HEK293 (cell line): ENCODE measurements around the gene HILPDA.

Experiments used
- CTCF ChIA-PET: fragments of 350-600 bp; formaldehyde crosslinking; extraction: SDS; loops from one replicate; lab custom pipeline; 2021; ENCODE audit warnings: antibody characterized with exemption; lab: Yijun Ruan, JAX
- POLR2A ChIA-PET: fragments of 300-600 bp; formaldehyde crosslinking; extraction: SDS; loops from one replicate; lab custom pipeline; 2020; ENCODE audit warnings: antibody characterized with exemption, inconsistent platforms; lab: Yijun Ruan, JAX
- H3K27ac ChIP-seq: fragments of 200-500 bp; sonication (Bioruptor generic); 2 replicates; pipeline ENCODE4 v1.5.1; 2014; ENCODE audit warnings: low read depth, low read length, control low read depth, inconsistent platforms; ENCODE audit errors: extremely low read depth
- H3K36me3 ChIP-seq, 2 experiments: fragments of 200-500 bp in 1 of 2; sonication (Bioruptor generic) in 1 of 2; 1 replicate in 1 of 2; 2 replicates in 1 of 2; pipeline ENCODE4 v1.5.1; 2014 to 2017; ENCODE audit warnings: inconsistent platforms in 2 of 2, low read length in 2 of 2; ENCODE audit not compliant: control insufficient read depth in 2 of 2, insufficient read depth in 1 of 2
- H3K4me1 ChIP-seq: fragments of 200-500 bp; sonication (Bioruptor generic); 2 replicates; pipeline ENCODE4 v1.5.1; 2014; ENCODE audit warnings: mild to moderate bottlenecking, low read length, inconsistent platforms; ENCODE audit not compliant: control insufficient read depth, insufficient read depth
- H3K4me3 ChIP-seq: 2 replicates; pipeline ENCODE4 v1.5.1; 2011; ENCODE audit warnings: low read depth, mild to moderate bottlenecking, control low read depth, low read length, moderate library complexity
- H3K9me3 ChIP-seq: fragments of 200-500 bp; sonication (Bioruptor generic); 2 replicates; pipeline ENCODE4 v1.5.1; 2014; ENCODE audit warnings: low read depth, low read length, inconsistent platforms; ENCODE audit not compliant: control insufficient read depth, insufficient read depth
- HOXC10 ChIP-seq: sonication (generic); formaldehyde crosslinking; IDR thresholded peaks from 2 replicates; pipeline ENCODE4 v1.8.1; 2023; ENCODE audit warnings: mild to moderate bottlenecking, missing genetic modification reagents
- SP7 ChIP-seq: fragments of 450-650 bp; formaldehyde crosslinking; IDR thresholded peaks from 2 replicates; pipeline ENCODE4 v1.5.1; 2016; ENCODE audit warnings: missing biosample characterization, missing genetic modification characterization
- WT1 ChIP-seq: fragments of 450-650 bp; formaldehyde crosslinking; IDR thresholded peaks from 2 replicates; pipeline ENCODE4 v1.5.1; 2016; ENCODE audit warnings: missing biosample characterization, missing genetic modification characterization
- ZBTB17 ChIP-seq: fragments of 450-650 bp; formaldehyde crosslinking; IDR thresholded peaks from 2 replicates; pipeline ENCODE4 v1.5.1; 2016; ENCODE audit warnings: missing biosample characterization, missing genetic modification characterization
- ZBTB8A ChIP-seq: fragments of 450-650 bp; formaldehyde crosslinking; IDR thresholded peaks from 2 replicates; pipeline ENCODE4 v1.5.1; 2016; ENCODE audit warnings: missing biosample characterization, missing genetic modification characterization
- ZFHX2 ChIP-seq: fragments of 450-650 bp; formaldehyde crosslinking; conservative IDR thresholded peaks from 2 replicates; pipeline ENCODE4 v1.5.1; 2016; ENCODE audit warnings: missing biosample characterization, missing genetic modification characterization
- ZNF132 ChIP-seq: fragments of 450-650 bp; formaldehyde crosslinking; IDR thresholded peaks from 2 replicates; pipeline ENCODE4 v1.5.1; 2017; ENCODE audit warnings: missing biosample characterization, missing genetic modification characterization, borderline replicate concordance
- ZNF311 ChIP-seq: fragments of 450-650 bp; formaldehyde crosslinking; IDR thresholded peaks from 2 replicates; pipeline ENCODE4 v1.5.1; 2017; ENCODE audit warnings: missing biosample characterization, missing genetic modification characterization, borderline replicate concordance
- ZNF37A ChIP-seq: fragments of 450-650 bp; IDR thresholded peaks from 2 replicates; pipeline ENCODE4 v1.5.1; 2018; ENCODE audit warnings: missing biosample characterization, missing genetic modification characterization
- ZNF654 ChIP-seq: fragments of 450-650 bp; formaldehyde crosslinking; IDR thresholded peaks from 2 replicates; pipeline ENCODE4 v1.5.1; 2016; ENCODE audit warnings: low read depth, missing biosample characterization, missing genetic modification characterization
- ZNF660 ChIP-seq: fragments of 450-650 bp; IDR thresholded peaks from 2 replicates; pipeline ENCODE4 v1.5.1; 2018; ENCODE audit warnings: missing biosample characterization, mild to moderate bottlenecking, missing genetic modification characterization
- ZNF76 ChIP-seq: fragments of 450-650 bp; formaldehyde crosslinking; IDR thresholded peaks from 2 replicates; pipeline ENCODE4; 2016; ENCODE audit warnings: low read depth, missing biosample characterization, missing genetic modification characterization, borderline replicate concordance
- ZNF785 ChIP-seq: fragments of 450-650 bp; formaldehyde crosslinking; IDR thresholded peaks from 2 replicates; pipeline ENCODE4 v1.5.1; 2016; ENCODE audit warnings: missing biosample characterization, missing genetic modification characterization
- ZNF791 ChIP-seq: fragments of 450-650 bp; formaldehyde crosslinking; IDR thresholded peaks from 2 replicates; pipeline ENCODE4 v1.5.1; 2016; ENCODE audit warnings: missing biosample characterization, missing genetic modification characterization
- TF ChIP-seq, protein P1 (sequence below): fragments of 450-650 bp; formaldehyde crosslinking; IDR thresholded peaks from 2 replicates; pipeline ENCODE4 v1.5.1; 2016; ENCODE audit warnings: missing biosample characterization, missing genetic modification characterization
- TF ChIP-seq, protein P2 (sequence below): fragments of 450-650 bp; formaldehyde crosslinking; IDR thresholded peaks from 2 replicates; pipeline ENCODE4 v1.5.1; 2016; ENCODE audit warnings: missing biosample characterization, missing genetic modification characterization
- TF ChIP-seq, protein P3 (sequence below): fragments of 450-650 bp; formaldehyde crosslinking; IDR thresholded peaks from 2 replicates; pipeline ENCODE4 v1.5.1; 2016; ENCODE audit warnings: missing biosample characterization, missing genetic modification characterization
- TF ChIP-seq, protein P4 (sequence below): fragments of 450-650 bp; formaldehyde crosslinking; IDR thresholded peaks from 2 replicates; pipeline ENCODE4 v1.5.1; 2016; ENCODE audit warnings: missing biosample characterization, missing genetic modification characterization, low read depth
- TF ChIP-seq, protein P5 (sequence below): fragments of 450-650 bp; formaldehyde crosslinking; IDR thresholded peaks from 2 replicates; pipeline ENCODE4 v1.5.1; 2016; ENCODE audit warnings: missing biosample characterization, missing genetic modification characterization, low read depth

Gene HILPDA

DNA sequence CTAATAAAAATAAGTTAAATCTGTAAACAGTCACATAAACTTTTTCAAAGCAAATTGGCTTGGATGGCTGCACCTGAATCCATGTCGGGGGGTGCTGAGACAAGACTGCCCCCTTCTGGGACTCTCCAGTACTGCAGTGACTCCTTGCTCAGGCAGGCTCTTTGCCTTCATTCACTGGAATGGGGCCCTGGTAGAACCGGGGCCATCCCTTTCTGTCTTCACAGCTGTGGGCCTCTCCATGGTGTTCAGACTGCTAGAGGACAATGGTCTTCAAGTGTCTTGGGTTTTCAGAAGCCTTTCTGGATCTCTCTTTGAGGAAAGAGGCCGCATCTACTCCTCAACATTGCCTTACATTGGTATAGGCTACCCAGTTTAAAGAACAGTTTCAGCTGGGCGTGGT lies 29.8 kb upstream of the HILPDA start (continued):
- TF ChIP-seq, protein P1, sequence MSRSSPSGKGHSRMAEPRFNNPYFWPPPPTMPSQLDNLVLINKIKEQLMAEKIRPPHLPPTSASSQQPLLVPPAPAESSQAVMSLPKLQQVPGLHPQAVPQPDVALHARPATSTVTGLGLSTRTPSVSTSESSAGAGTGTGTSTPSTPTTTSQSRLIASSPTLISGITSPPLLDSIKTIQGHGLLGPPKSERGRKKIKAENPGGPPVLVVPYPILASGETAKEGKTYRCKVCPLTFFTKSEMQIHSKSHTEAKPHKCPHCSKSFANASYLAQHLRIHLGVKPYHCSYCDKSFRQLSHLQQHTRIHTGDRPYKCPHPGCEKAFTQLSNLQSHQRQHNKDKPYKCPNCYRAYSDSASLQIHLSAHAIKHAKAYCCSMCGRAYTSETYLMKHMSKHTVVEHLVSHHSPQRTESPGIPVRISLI (tag by site-specific recombination): no peak
- TF ChIP-seq ZNF660 (tag by site-specific recombination): peak; percentile 81
- no peak for TF ChIP-seq ZNF785 (tag by site-specific recombination)
- no peak for TF ChIP-seq ZBTB8A (tag by site-specific recombination)
- TF ChIP-seq ZNF37A (tag by site-specific recombination): no peak
- TF ChIP-seq, protein P2, sequence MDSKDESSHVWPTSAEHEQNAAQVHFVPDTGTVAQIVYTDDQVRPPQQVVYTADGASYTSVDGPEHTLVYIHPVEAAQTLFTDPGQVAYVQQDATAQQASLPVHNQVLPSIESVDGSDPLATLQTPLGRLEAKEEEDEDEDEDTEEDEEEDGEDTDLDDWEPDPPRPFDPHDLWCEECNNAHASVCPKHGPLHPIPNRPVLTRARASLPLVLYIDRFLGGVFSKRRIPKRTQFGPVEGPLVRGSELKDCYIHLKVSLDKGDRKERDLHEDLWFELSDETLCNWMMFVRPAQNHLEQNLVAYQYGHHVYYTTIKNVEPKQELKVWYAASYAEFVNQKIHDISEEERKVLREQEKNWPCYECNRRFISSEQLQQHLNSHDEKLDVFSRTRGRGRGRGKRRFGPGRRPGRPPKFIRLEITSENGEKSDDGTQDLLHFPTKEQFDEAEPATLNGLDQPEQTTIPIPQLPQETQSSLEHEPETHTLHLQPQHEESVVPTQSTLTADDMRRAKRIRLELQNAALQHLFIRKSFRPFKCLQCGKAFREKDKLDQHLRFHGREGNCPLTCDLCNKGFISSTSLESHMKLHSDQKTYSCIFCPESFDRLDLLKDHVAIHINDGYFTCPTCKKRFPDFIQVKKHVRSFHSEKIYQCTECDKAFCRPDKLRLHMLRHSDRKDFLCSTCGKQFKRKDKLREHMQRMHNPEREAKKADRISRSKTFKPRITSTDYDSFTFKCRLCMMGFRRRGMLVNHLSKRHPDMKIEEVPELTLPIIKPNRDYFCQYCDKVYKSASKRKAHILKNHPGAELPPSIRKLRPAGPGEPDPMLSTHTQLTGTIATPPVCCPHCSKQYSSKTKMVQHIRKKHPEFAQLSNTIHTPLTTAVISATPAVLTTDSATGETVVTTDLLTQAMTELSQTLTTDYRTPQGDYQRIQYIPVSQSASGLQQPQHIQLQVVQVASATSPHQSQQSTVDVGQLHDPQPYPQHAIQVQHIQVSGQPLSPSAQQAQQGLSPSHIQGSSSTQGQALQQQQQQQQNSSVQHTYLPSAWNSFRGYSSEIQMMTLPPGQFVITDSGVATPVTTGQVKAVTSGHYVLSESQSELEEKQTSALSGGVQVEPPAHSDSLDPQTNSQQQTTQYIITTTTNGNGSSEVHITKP (tag by site-specific recombination): peak; percentile 74
- TF ChIP-seq, protein P3, sequence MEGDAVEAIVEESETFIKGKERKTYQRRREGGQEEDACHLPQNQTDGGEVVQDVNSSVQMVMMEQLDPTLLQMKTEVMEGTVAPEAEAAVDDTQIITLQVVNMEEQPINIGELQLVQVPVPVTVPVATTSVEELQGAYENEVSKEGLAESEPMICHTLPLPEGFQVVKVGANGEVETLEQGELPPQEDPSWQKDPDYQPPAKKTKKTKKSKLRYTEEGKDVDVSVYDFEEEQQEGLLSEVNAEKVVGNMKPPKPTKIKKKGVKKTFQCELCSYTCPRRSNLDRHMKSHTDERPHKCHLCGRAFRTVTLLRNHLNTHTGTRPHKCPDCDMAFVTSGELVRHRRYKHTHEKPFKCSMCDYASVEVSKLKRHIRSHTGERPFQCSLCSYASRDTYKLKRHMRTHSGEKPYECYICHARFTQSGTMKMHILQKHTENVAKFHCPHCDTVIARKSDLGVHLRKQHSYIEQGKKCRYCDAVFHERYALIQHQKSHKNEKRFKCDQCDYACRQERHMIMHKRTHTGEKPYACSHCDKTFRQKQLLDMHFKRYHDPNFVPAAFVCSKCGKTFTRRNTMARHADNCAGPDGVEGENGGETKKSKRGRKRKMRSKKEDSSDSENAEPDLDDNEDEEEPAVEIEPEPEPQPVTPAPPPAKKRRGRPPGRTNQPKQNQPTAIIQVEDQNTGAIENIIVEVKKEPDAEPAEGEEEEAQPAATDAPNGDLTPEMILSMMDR (tag by site-specific recombination): peak; percentile 33; the same call in 1 of the 2 replicates
- TF ChIP-seq, protein P4, sequence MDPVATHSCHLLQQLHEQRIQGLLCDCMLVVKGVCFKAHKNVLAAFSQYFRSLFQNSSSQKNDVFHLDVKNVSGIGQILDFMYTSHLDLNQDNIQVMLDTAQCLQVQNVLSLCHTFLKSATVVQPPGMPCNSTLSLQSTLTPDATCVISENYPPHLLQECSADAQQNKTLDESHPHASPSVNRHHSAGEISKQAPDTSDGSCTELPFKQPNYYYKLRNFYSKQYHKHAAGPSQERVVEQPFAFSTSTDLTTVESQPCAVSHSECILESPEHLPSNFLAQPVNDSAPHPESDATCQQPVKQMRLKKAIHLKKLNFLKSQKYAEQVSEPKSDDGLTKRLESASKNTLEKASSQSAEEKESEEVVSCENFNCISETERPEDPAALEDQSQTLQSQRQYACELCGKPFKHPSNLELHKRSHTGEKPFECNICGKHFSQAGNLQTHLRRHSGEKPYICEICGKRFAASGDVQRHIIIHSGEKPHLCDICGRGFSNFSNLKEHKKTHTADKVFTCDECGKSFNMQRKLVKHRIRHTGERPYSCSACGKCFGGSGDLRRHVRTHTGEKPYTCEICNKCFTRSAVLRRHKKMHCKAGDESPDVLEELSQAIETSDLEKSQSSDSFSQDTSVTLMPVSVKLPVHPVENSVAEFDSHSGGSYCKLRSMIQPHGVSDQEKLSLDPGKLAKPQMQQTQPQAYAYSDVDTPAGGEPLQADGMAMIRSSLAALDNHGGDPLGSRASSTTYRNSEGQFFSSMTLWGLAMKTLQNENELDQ (tag by site-specific recombination): no peak

DNA sequence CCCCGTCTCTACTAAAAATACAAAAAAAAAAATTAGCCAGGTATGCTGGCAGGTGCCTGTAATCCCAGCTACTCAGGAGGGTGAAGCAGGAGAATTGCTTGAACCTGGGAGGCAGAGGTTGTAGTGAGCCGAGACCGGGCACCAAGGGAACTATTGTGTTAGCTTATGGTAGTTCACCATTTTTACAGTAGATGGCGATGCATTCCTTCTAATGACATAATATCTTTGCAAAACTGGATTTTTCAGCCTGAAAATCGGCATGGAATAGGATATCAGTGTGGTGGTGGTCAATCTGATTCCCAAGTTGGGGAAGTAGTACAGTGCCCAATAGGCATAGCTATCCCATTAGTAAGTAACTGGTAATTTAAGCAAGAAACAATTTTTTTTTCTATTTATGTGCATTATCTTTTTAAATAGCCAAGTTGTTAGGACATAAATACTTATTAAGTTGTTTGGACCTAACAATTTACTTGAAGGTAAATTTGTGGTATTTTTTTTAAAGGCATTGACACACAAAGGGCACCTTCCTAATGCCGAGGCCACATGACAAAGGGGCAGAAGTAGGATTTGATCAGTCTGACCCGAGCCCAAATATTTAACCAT lies 28.3 kb upstream of the HILPDA start:
- POLR2A ChIA-PET: interaction anchor here (1.7 kb wide), 1 partner anchor 28 kb away, joined by 7 read pairs; the partner anchor contains the start of gene HILPDA
- no peaks in the 10 kb centered on the region for H3K36me3 ChIP-seq
- H3K4me3 ChIP-seq: no peak overlapping the region
- no peaks in the 10 kb centered on the region for H3K4me1 ChIP-seq
- H3K27ac ChIP-seq: no peak overlapping the region
- no peaks in the 10 kb centered on the region for H3K9me3 ChIP-seq
- CTCF ChIA-PET: interaction anchor here (0.6 to 9.2 kb wide), 35 partner anchors 8 to 1635 kb away, joined by 3 to 189 read pairs (median 10); partner anchors contain the start of genes GARIN1A, HILPDA, METTL2B and RBM28
- TF ChIP-seq ZNF791: no peak
- no peak for TF ChIP-seq WT1 (tag by site-specific recombination)
- TF ChIP-seq ZNF311 (tag by site-specific recombination): no peak
- TF ChIP-seq, protein P3 (tag by site-specific recombination): peak; percentile 67; the same call in 1 of the 2 replicates
- TF ChIP-seq ZFHX2 (tag by site-specific recombination): no peak
- TF ChIP-seq ZNF76 (tag by site-specific recombination): no peak
- no peak for TF ChIP-seq HOXC10 (CRISPR knock-in tag)
- TF ChIP-seq, protein P5, sequence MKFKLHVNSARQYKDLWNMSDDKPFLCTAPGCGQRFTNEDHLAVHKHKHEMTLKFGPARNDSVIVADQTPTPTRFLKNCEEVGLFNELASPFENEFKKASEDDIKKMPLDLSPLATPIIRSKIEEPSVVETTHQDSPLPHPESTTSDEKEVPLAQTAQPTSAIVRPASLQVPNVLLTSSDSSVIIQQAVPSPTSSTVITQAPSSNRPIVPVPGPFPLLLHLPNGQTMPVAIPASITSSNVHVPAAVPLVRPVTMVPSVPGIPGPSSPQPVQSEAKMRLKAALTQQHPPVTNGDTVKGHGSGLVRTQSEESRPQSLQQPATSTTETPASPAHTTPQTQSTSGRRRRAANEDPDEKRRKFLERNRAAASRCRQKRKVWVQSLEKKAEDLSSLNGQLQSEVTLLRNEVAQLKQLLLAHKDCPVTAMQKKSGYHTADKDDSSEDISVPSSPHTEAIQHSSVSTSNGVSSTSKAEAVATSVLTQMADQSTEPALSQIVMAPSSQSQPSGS: 0 out of 2 replicates have a peak, but pooled peaks have one; percentile 18
- peak; percentile 72; the same call in 1 of the 2 replicates for TF ChIP-seq ZNF660 (tag by site-specific recombination)
- TF ChIP-seq SP7 (tag by site-specific recombination): peak; percentile 37; the same call in 1 of the 2 replicates
- peak; percentile 67 for TF ChIP-seq ZBTB17 (tag by site-specific recombination)
- TF ChIP-seq ZNF654 (tag by site-specific recombination): peak; percentile 97
- TF ChIP-seq ZNF132 (tag by site-specific recombination): no peak
